ENCODE results near the gene ZBTB32. TPM values are rescaled to one million over a fixed set of nuclear protein-coding genes. Genes with fewer than 3 reads are reported as not detected.
A peak's percentile ranks its signal among the peaks of the same experiment; 100 is the strongest.

Gene ZBTB32
- total and polyA plus RNA-seq, 2 experiments from 2014 or later = 0.65 TPM; not detected in 1

GRCh38 chr19:35712567-35713505, 8.5 kb downstream of the ZBTB32 start:
- H3K27me3 ChIP-seq (ENCODE audit: insufficient read depth) = no peaks in the 10 kb centered on the region
- peaks cover 39% of the 10 kb centered on the region for H3K4me1 ChIP-seq (ENCODE audit: insufficient read depth)
- TF ChIP-seq CTCF (conservative IDR thresholded peaks at IDR 0.05; ENCODE audit: low read depth in 2 of 2) (no peak), NANOG (IDR thresholded peaks at IDR 0.05; ENCODE audit: borderline replicate concordance) (no peak), ZNF331 (CRISPR knock-in tag; IDR thresholded peaks at IDR 0.05; ENCODE audit: low read depth) (no peak), ZNF114 (CRISPR knock-in tag; IDR thresholded peaks at IDR 0.05) (no peak), REST (IDR thresholded peaks at IDR 0.05; ENCODE audit: unreplicated experiment) (no peak)
- Mint-ChIP-seq H3K4me1 (peaks cover 47% of the 10 kb centered on the region), H3K9me3 (no peaks in the 10 kb centered on the region), H3K27me3 (ENCODE audit: insufficient read depth, low read depth, poor library complexity) (peaks cover 19% of the 10 kb centered on the region), H3K36me3 (ENCODE audit: low read depth) (peaks cover 3% of the 10 kb centered on the region; the same call in 1 of the 3 replicates), H3K27ac (no peak overlapping the region), H3K4me3 (peak overlapping the region; percentile 1; the same call in 1 of the 3 replicates)
- H3K9me2 ChIP-seq (ENCODE audit: insufficient read depth) = no peaks in the 10 kb centered on the region
- peak; percentile 32 for DNase-seq (ENCODE audit: low spot score)
- H3F3A ChIP-seq (replicated peaks; ENCODE audit: low read depth) = peaks cover 10% of the 10 kb centered on the region; the same call in 1 of the 2 replicates
- H3K4me2 ChIP-seq = no peak overlapping the region; the same call in 1 of the 2 replicates
- H4K20me1 ChIP-seq (replicated peaks; ENCODE audit: insufficient read depth) = no peaks in the 10 kb centered on the region; the same call in 1 of the 2 replicates
- H3K27ac ChIP-seq (ENCODE audit: low read depth) = no peak overlapping the region
- H3K36me3 ChIP-seq (ENCODE audit: insufficient read depth) = no peaks in the 10 kb centered on the region
- no peak overlapping the region for H3K4me3 ChIP-seq
- no peak overlapping the region for H2AFZ ChIP-seq
- H3K79me2 ChIP-seq (replicated peaks; ENCODE audit: insufficient read depth) = no peaks in the 10 kb centered on the region
- ATAC-seq = no peak

- peaks cover 3% of the 10 kb centered on the region for H3K79me2 ChIP-seq (replicated peaks; ENCODE audit: insufficient read depth)
- H3K4me1 Mint-ChIP-seq = peaks cover 47% of the 10 kb centered on the region
- H3K27ac Mint-ChIP-seq = no peak overlapping the region
- no peak for ATAC-seq
- H4K20me1 ChIP-seq (replicated peaks; ENCODE audit: insufficient read depth) = peaks cover under 1% of the 10 kb centered on the region; the same call in 1 of the 2 replicates
- no peak overlapping the region for H3K4me2 ChIP-seq
- no peaks in the 10 kb centered on the region for H3K9me3 Mint-ChIP-seq
- no peak for DNase-seq (ENCODE audit: low spot score)
- peaks cover 3% of the 10 kb centered on the region; the same call in 1 of the 3 replicates for H3K36me3 Mint-ChIP-seq (ENCODE audit: low read depth)
- peaks cover 10% of the 10 kb centered on the region; the same call in 1 of the 2 replicates for H3F3A ChIP-seq (replicated peaks; ENCODE audit: low read depth)
- H3K4me3 ChIP-seq = no peak overlapping the region
- H3K27ac ChIP-seq (ENCODE audit: low read depth) = no peak overlapping the region
- H3K4me3 Mint-ChIP-seq = no peak overlapping the region; the same call in 2 of the 3 replicates
- H2AFZ ChIP-seq = no peak overlapping the region
- no peaks in the 10 kb centered on the region for H3K9me2 ChIP-seq (ENCODE audit: insufficient read depth)
- no peaks in the 10 kb centered on the region for H3K36me3 ChIP-seq (ENCODE audit: insufficient read depth)
- peaks cover 19% of the 10 kb centered on the region for H3K27me3 Mint-ChIP-seq (ENCODE audit: insufficient read depth, low read depth, poor library complexity)
- H3K4me1 ChIP-seq (ENCODE audit: insufficient read depth) = peaks cover 39% of the 10 kb centered on the region
- no peaks in the 10 kb centered on the region for H3K27me3 ChIP-seq (ENCODE audit: insufficient read depth)
- TF ChIP-seq REST (IDR thresholded peaks at IDR 0.05; ENCODE audit: unreplicated experiment) (no peak), ZNF331 (CRISPR knock-in tag; IDR thresholded peaks at IDR 0.05; ENCODE audit: low read depth) (no peak), STAT1 (IDR thresholded peaks at IDR 0.05; ENCODE audit: unreplicated experiment) (no peak), POLR2AphosphoS5 (IDR thresholded peaks at IDR 0.05; ENCODE audit: low read depth) (no peak), NANOG (IDR thresholded peaks at IDR 0.05; ENCODE audit: borderline replicate concordance) (no peak), CREB1 (CRISPR knock-in tag; IDR thresholded peaks at IDR 0.05; ENCODE audit: low read depth) (no peak)
These were observed 9.1 kb downstream of the ZBTB32 start for GRCh38 chr19:35713506-35713850.
